ENCODE measurements around the gene STXBP6.

Gene STXBP6

GRCh38 chr14:24891987-24892496 is 157.9 kb downstream of the STXBP6 start:
- Histone ChIP-seq H3K4me3 (ENCODE audit: low read depth in 1 of 2, low read length in 2 of 2) (no peak overlapping the region), H3K9me3 (ENCODE audit: control insufficient read depth in 1 of 2, low read length in 2 of 2) (peaks cover 5 to 6% of the 10 kb centered on the region in 2 donors), H3K4me1 (ENCODE audit: control insufficient read depth in 1 of 2, insufficient read depth in 2 of 2, low read length in 2 of 2) (no peaks in the 10 kb centered on the region), H3K36me3 (ENCODE audit: control insufficient read depth in 1 of 2, insufficient read depth in 2 of 2, low read length in 2 of 2) (peaks cover 0 to 5% of the 10 kb centered on the region in 2 donors), H3K27me3 (ENCODE audit: low read depth, low read length) (no peaks in the 10 kb centered on the region), H3K27ac (ENCODE audit: low read length) (no peak overlapping the region)

DNA sequence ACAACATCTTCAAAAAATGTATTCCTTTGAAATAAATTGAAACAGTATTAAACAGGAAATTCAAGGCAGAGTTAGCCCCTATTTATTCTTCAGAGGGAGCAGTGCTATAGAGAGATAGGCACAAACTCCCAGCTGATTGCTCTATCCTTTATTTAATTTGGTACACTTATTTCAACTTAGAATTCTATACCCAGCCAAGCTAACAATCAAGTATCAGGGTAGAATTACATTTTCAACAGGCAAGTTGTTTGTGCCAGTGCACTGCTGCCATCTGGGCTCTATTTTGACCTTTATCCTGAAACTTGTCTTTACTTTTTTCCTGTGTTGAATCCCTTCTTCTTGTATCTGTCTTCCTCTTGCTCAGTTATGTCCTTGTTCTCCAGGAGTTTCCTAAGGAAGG is 159.2 kb downstream of the STXBP6 start:
- Histone ChIP-seq H3K4me3 (ENCODE audit: low read depth in 1 of 2, low read length in 2 of 2) (no peak overlapping the region), H3K36me3 (ENCODE audit: control insufficient read depth in 1 of 2, insufficient read depth in 2 of 2, low read length in 2 of 2) (peaks cover 0 to 5% of the 10 kb centered on the region in 2 donors), H3K4me1 (ENCODE audit: control insufficient read depth in 1 of 2, insufficient read depth in 2 of 2, low read length in 2 of 2) (no peaks in the 10 kb centered on the region), H3K9me3 (ENCODE audit: control insufficient read depth in 1 of 2, low read length in 2 of 2) (peaks cover 5 to 6% of the 10 kb centered on the region in 2 donors), H3K27ac (ENCODE audit: low read length) (no peak overlapping the region), H3K27me3 (ENCODE audit: low read depth, low read length) (no peaks in the 10 kb centered on the region)

GRCh38 chr14:24889843-24890242 is 160.1 kb downstream of the STXBP6 start:
- Histone ChIP-seq H3K27ac (ENCODE audit: low read length) (no peak overlapping the region), H3K27me3 (ENCODE audit: low read depth, low read length) (no peaks in the 10 kb centered on the region), H3K36me3 (ENCODE audit: control insufficient read depth in 1 of 2, insufficient read depth in 2 of 2, low read length in 2 of 2) (peaks cover 0 to 5% of the 10 kb centered on the region in 2 donors)

GRCh38 chr14:24888532-24888931 is 161.4 kb downstream of the STXBP6 start:
- no peak overlapping the region for H3K4me3 ChIP-seq (ENCODE audit: low read depth in 1 of 2, low read length in 2 of 2)
- H3K4me1 ChIP-seq (ENCODE audit: control insufficient read depth in 1 of 2, insufficient read depth in 2 of 2, low read length in 2 of 2) = no peaks in the 10 kb centered on the region
- H3K27me3 ChIP-seq (ENCODE audit: low read depth, low read length) = no peaks in the 10 kb centered on the region
- peaks cover 5 to 6% of the 10 kb centered on the region in 2 donors for H3K9me3 ChIP-seq (ENCODE audit: control insufficient read depth in 1 of 2, low read length in 2 of 2)
- H3K36me3 ChIP-seq (ENCODE audit: control insufficient read depth in 1 of 2, insufficient read depth in 2 of 2, low read length in 2 of 2) = peaks cover 0 to 5% of the 10 kb centered on the region in 2 donors
- H3K27ac ChIP-seq (ENCODE audit: low read length) = no peak overlapping the region

More at GRCh38 chr14:24889843-24890242, 160.1 kb downstream of the STXBP6 start:
- Histone ChIP-seq H3K4me1 (ENCODE audit: control insufficient read depth in 1 of 2, insufficient read depth in 2 of 2, low read length in 2 of 2) (no peaks in the 10 kb centered on the region), H3K4me3 (ENCODE audit: low read depth in 1 of 2, low read length in 2 of 2) (no peak overlapping the region), H3K9me3 (ENCODE audit: control insufficient read depth in 1 of 2, low read length in 2 of 2) (peaks cover 5 to 6% of the 10 kb centered on the region in 2 donors)

- Histone ChIP-seq H3K4me3 (ENCODE audit: low read depth in 1 of 2, low read length in 2 of 2) (no peak overlapping the region), H3K27me3 (ENCODE audit: low read depth, low read length) (no peaks in the 10 kb centered on the region), H3K9me3 (ENCODE audit: control insufficient read depth in 1 of 2, low read length in 2 of 2) (peaks cover 5 to 6% of the 10 kb centered on the region in 2 donors), H3K27ac (ENCODE audit: low read length) (no peak overlapping the region), H3K36me3 (ENCODE audit: control insufficient read depth in 1 of 2, insufficient read depth in 2 of 2, low read length in 2 of 2) (peaks cover 0 to 5% of the 10 kb centered on the region in 2 donors), H3K4me1 (ENCODE audit: control insufficient read depth in 1 of 2, insufficient read depth in 2 of 2, low read length in 2 of 2) (no peaks in the 10 kb centered on the region)
Observed at GRCh38 chr14:24887623-24888304, 162.2 kb downstream of the STXBP6 start.

DNA sequence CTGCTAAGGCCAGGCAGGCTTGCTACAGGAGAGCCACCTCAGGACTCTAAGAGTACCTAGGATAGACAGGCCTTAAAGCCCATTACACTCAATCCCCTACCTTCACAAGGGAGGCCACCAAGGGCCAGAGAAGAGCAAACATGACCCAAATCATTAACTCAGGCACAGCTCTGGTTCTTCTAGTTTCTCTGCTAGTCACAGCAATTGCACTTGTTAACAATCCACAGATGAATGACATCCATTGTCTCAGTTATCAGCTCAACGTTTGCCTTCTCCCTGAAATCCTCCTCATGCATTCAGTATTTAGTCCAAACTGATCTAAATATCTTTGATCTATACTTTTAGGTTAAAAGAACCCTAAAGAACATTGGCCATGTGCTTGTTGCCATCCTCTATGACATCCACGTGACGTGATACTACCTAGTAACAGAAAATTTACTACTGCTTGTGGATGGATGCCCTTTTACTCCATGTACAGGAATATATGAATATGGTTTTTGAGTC is 164.5 kb downstream of the STXBP6 start:
- no peak overlapping the region for H3K27ac ChIP-seq (ENCODE audit: low read length)
- no peaks in the 10 kb centered on the region for H3K36me3 ChIP-seq (ENCODE audit: control insufficient read depth in 1 of 2, insufficient read depth in 2 of 2, low read length in 2 of 2)
- H3K27me3 ChIP-seq (ENCODE audit: low read depth, low read length) = no peaks in the 10 kb centered on the region
- H3K9me3 ChIP-seq (ENCODE audit: control insufficient read depth in 1 of 2, low read length in 2 of 2) = peaks cover under 1 to 2% of the 10 kb centered on the region in 2 donors
- peaks cover 4 to 6% of the 10 kb centered on the region in 2 donors for H3K4me1 ChIP-seq (ENCODE audit: control insufficient read depth in 1 of 2, insufficient read depth in 2 of 2, low read length in 2 of 2)
- no peak overlapping the region for H3K4me3 ChIP-seq (ENCODE audit: low read depth in 1 of 2, low read length in 2 of 2)

- Histone ChIP-seq H3K4me3 (ENCODE audit: low read depth in 1 of 2, low read length in 2 of 2) (no peak overlapping the region), H3K4me1 (ENCODE audit: control insufficient read depth in 1 of 2, insufficient read depth in 2 of 2, low read length in 2 of 2) (peaks cover 11 to 17% of the 10 kb centered on the region in 2 donors), H3K9me3 (ENCODE audit: control insufficient read depth in 1 of 2, low read length in 2 of 2) (no peaks in the 10 kb centered on the region), H3K36me3 (ENCODE audit: control insufficient read depth in 1 of 2, insufficient read depth in 2 of 2, low read length in 2 of 2) (no peaks in the 10 kb centered on the region), H3K27ac (ENCODE audit: low read length) (no peak overlapping the region), H3K27me3 (ENCODE audit: low read depth, low read length) (no peaks in the 10 kb centered on the region)
Observed at GRCh38 chr14:24883576-24883975, 166.4 kb downstream of the STXBP6 start.

DNA sequence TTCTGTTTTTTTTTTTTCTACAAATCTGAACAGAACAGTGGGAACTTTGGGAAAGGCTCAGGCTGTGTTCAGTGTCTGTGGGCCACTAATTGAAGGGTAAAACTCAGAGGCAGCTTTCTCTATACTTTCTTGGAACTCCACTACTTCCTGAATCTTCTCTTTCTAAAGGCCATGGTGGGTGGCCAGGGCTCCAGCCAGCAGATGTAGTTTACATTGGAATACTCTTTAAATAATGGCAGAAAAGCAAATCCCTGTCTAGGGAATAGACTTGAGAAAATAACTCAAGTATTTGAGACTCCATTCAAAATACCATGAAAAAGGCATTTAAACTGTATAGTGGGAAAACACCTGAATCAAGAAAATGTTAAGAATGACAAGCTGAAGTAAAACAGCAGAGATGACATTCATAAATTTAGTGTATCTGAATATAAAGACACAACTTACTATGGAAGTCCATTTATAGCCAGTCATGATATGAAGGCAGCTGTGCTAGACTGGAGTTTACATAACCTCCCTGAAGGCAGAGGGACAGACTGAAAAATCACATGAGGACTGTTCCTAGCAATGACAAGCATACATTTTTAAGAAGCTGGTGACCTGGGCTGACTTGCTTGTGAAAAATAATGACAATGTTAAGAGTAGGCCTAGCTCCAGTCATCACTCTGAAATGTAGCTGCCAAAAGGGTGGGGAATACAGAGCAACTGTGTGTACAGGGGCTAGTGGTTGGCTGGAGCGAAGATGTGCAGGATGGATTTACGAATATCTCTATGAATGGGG is 168.6 kb downstream of the STXBP6 start:
- Histone ChIP-seq H3K36me3 (ENCODE audit: control insufficient read depth in 1 of 2, insufficient read depth in 2 of 2, low read length in 2 of 2) (no peaks in the 10 kb centered on the region), H3K27me3 (ENCODE audit: low read depth, low read length) (no peaks in the 10 kb centered on the region), H3K4me3 (ENCODE audit: low read depth in 1 of 2, low read length in 2 of 2) (no peak overlapping the region), H3K27ac (ENCODE audit: low read length) (peak overlapping the region; percentile 35), H3K4me1 (ENCODE audit: control insufficient read depth in 1 of 2, insufficient read depth in 2 of 2, low read length in 2 of 2) (peaks cover 15 to 24% of the 10 kb centered on the region in 2 donors), H3K9me3 (ENCODE audit: control insufficient read depth in 1 of 2, low read length in 2 of 2) (no peaks in the 10 kb centered on the region)

GRCh38 chr14:24880689-24881088 is 169.3 kb downstream of the STXBP6 start:
- Histone ChIP-seq H3K9me3 (ENCODE audit: control insufficient read depth in 1 of 2, low read length in 2 of 2) (no peaks in the 10 kb centered on the region), H3K36me3 (ENCODE audit: control insufficient read depth in 1 of 2, insufficient read depth in 2 of 2, low read length in 2 of 2) (no peaks in the 10 kb centered on the region), H3K4me1 (ENCODE audit: control insufficient read depth in 1 of 2, insufficient read depth in 2 of 2, low read length in 2 of 2) (peaks cover 18 to 29% of the 10 kb centered on the region in 2 donors), H3K27me3 (ENCODE audit: low read depth, low read length) (no peaks in the 10 kb centered on the region), H3K4me3 (ENCODE audit: low read depth in 1 of 2, low read length in 2 of 2) (no peak overlapping the region), H3K27ac (ENCODE audit: low read length) (peak overlapping the region; percentile 35)

DNA sequence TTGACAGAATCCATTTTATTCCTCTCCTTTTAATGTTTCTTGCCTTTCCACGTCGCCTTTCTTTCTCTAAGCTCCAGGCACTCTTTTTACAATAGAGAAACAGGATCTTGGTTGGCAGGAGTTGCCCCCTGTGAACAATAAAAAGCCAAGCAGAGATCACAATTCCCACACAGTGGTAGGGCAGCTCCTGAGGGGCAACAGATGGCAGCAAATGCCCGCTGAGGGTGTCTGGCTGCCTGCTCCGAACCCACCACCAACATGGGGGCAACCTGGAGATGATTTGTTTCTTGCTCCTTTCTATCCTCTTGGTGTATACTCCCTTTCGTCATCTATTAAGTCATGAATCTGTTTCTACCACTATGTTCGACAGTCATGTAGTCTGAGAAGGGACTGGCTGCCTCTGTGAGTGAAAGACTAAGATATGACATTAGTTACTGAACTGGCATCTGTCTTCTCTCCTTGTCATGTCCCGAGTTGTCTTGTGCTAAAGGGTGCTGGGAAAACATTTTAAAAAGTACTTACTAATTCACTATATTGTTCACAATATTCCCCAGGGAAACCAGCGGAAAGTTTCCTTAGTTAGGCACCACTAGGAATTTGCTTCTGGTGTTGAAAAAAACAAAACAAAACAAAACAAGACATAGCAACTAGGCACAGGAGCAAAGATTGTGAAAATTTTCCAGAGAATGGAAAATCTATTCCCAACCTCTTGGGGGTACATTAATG is 170.1 kb downstream of the STXBP6 start:
- H3K4me3 ChIP-seq (ENCODE audit: low read depth in 1 of 2, low read length in 2 of 2) = no peak overlapping the region
- H3K4me1 ChIP-seq (ENCODE audit: control insufficient read depth in 1 of 2, insufficient read depth in 2 of 2, low read length in 2 of 2) = peaks cover 27 to 29% of the 10 kb centered on the region in 2 donors
- no peaks in the 10 kb centered on the region for H3K36me3 ChIP-seq (ENCODE audit: control insufficient read depth in 1 of 2, insufficient read depth in 2 of 2, low read length in 2 of 2)
- H3K27me3 ChIP-seq (ENCODE audit: low read depth, low read length) = no peaks in the 10 kb centered on the region
- peak overlapping the region; percentile 35 for H3K27ac ChIP-seq (ENCODE audit: low read length)
- H3K9me3 ChIP-seq (ENCODE audit: control insufficient read depth in 1 of 2, low read length in 2 of 2) = no peaks in the 10 kb centered on the region

- Histone ChIP-seq H3K4me3 (ENCODE audit: low read depth in 1 of 2, low read length in 2 of 2) (no peak overlapping the region), H3K9me3 (ENCODE audit: control insufficient read depth in 1 of 2, low read length in 2 of 2) (no peaks in the 10 kb centered on the region), H3K4me1 (ENCODE audit: control insufficient read depth in 1 of 2, insufficient read depth in 2 of 2, low read length in 2 of 2) (peaks cover 29% of the 10 kb centered on the region in 2 donors), H3K27me3 (ENCODE audit: low read depth, low read length) (no peaks in the 10 kb centered on the region), H3K36me3 (ENCODE audit: control insufficient read depth in 1 of 2, insufficient read depth in 2 of 2, low read length in 2 of 2) (no peaks in the 10 kb centered on the region), H3K27ac (ENCODE audit: low read length) (no peak overlapping the region)
Observed at GRCh38 chr14:24876996-24877395, 173.0 kb downstream of the STXBP6 start.

All from muscle layer of duodenum (tissue), 2 donors.